GM21528 (cell line): ENCODE results near the gene OGFOD3.
"Not testable (repeated sequence)": the region's sequence is repeated elsewhere in the genome, so short reads cannot be mapped to it uniquely, and the experiment has no call there.

ENCODE experiments used
- ATAC-seq: cut with Tn5 transposase; IDR thresholded peaks from one replicate; pipeline ENCODE4 v1.9.1; 2021; ENCODE audit warnings: mild to moderate bottlenecking, moderate library complexity; ENCODE audit not compliant: unreplicated experiment, low FRiP score

Gene OGFOD3

DNA sequence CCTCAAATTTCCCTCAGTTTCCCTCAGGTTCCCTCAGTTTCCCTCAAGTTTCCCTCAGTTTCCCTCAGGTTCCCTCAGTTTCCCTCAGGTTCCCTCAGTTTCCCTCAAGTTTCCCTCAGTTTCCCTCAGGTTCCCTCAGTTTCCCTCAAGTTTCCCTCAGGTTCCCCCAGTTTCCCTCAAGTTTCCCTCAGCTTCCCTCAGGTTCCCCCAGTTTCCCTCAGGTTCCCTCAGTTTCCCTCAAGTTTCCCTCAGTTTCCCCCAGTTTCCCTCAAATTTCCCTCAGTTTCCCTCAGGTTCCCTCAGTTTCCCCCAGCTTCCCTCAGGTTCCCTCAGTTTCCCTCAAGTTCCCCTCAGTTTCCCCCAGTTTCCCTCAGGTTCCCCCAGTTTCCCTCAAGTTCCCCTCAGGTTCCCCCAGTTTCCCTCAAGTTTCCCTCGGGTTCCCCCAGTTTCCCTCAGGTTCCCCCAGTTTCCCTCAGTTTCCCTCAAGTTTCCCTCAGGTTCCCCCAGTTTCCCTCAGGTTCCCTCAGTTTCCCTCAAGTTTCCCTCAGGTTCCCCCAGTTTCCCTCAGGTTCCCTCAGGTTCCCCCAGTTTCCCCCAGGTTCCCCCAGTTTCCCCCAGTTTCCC lies 58.8 kb downstream of the OGFOD3 start:
- ATAC-seq, result not testable (repeated sequence)

DNA sequence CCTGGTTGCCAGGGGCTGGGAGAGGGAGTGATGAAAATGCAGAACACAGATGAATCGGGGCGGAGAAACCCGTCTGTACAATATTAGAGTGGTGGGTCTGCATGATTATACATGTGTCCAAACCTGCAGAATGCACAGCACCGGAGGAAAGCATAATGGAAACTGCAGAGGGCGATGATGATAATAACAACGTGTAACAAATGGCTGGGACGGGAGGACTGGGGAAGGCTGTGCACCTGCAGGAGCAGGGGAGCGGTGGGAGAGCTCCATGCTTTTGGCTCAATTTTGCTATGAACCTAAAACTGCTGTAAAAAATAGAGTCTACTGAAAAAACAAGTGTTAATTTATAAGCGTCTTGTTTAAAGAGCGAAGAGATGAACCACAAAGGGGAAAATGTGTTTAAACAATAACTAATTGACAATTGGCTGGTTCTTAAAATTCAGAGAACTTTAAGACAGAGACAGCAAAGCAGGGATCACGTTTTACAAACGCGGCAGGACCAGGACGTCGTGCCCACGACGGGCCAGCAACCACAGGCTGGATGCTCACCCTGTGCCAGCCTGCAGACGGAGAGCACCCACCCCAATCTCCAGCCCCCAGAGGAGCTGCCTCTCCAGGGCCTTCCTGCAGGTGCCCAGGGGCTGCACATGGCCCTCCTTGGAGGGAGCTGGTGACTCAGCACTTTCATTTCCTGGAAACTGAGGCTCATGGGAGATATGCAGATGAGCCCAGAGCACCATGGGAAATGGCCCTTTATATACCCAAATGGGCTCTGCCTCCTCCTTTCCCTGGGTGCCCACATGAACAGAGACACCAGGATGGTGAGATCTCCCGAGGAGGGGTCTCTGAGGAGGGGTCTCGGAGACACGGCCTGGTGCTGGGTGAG lies 59.7 kb downstream of the OGFOD3 start, which contains the start of gene TEX19:
TSS of gene TEX19 (plus strand) at position 783 of the 886 bp plus-strand sequence. CDS start 2,904 bp downstream, outside the sequence.
- ATAC-seq, result no peak

- no peak for ATAC-seq
Observed at GRCh38 chr17:82357394-82357793, 61.0 kb downstream of the OGFOD3 start.

DNA sequence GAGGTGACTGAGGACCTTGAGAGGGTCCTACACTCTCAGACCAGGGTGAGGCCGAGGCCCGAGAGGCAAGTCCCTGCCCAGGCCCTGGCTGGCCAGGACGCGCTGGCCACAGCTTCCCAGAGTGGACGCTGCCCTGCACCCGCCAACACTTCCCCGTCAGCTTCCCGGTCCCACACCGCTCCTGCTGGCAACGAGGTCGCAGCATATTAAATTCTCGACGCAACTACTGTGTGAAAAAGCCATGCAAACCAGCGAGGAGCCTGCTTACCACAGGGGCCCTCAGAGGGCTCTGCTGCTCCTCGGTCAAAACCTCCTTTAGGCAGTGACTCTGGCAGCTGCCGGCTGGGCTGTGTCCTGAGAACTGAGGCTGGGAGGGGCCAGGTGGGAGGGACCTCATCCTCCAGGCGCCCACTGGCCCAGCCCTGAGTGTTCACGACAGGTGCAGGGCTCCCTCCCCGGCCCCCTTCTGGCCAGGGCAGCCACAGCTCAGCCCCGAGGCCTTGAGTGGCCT lies 61.5 kb downstream of the OGFOD3 start:
- ATAC-seq, result no peak

GRCh38 chr17:82355770-82356427 lies 62.5 kb downstream of the OGFOD3 start:
- ATAC-seq, result no peak

- no peak for ATAC-seq
Observed at GRCh38 chr17:82354804-82355308, 63.5 kb downstream of the OGFOD3 start.

DNA sequence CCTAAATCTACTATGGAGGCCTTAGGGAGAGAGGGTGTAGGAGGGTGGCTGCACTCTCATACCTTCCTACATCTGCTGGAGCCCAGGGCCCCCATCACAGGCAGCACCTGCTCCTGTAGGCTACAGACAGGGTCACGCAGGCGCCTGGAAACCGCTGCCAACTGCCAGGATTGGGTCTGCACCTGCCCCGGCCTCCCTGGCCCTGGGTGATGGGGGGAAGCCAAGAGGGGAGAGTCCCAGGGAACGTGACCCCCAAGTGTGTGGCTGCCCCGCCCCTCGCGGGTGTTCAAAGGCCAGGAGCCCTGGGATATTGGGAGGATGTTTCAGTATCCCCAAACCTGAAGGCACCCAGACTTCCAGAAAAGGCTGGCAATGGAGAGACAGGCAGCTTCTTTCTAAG lies 64.9 kb downstream of the OGFOD3 start:
- ATAC-seq, result no peak

- ATAC-seq, result peak; percentile 62
Observed at GRCh38 chr17:82351713-82352488, 66.5 kb downstream of the OGFOD3 start.

- ATAC-seq, result no peak
Observed at GRCh38 chr17:82351254-82351712, 67.1 kb downstream of the OGFOD3 start.

DNA sequence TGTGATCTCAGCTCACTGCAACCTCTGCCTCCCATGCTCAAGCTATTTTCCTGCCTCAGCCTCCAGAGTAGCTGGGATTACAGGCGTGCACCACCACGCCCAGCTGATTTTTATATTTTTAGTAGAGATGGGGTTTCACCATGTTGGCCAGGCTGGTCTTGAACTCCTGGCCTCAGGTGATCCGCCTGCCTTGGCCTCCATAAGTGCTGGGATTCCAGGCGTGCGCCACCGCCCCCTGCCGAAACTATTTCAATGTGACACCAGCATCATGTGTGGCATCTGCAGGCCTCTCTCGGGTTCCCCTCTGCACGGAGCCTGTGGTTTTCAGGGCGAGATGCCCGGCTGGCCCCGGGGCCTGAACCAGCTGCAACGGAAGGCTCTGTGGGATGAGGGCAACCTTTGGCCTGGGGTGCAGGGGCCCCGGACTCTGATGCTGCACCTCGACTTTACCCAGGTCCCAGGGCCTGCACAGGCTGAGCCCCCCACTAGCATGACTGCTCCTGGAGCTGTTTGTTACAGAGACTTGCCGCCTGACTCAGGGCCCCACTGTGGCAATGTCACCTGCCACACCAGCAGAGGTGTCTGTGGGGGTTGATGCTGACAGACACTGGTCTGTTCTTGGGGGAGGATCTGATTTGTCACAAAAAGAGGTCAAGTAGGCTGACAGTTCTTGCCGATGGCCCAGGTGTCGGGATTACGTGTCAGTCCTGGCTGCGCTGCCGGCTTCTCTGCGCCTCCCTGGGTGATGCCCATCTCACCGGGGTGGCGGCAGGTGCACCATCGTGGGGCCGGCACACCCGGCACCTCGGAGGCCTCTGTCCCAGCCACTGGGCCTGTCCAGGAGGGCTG lies 68.0 kb downstream of the OGFOD3 start:
- ATAC-seq, result no peak

- no peak for ATAC-seq
Observed at GRCh38 chr17:82349287-82349701, 69.1 kb downstream of the OGFOD3 start.

GRCh38 chr17:82348866-82349265 lies 69.5 kb downstream of the OGFOD3 start:
- no peak for ATAC-seq

GRCh38 chr17:82348434-82348833 lies 70.0 kb downstream of the OGFOD3 start:
- no peak for ATAC-seq

GRCh38 chr17:82347994-82348393 lies 70.4 kb downstream of the OGFOD3 start:
- ATAC-seq, result not testable (repeated sequence)

DNA sequence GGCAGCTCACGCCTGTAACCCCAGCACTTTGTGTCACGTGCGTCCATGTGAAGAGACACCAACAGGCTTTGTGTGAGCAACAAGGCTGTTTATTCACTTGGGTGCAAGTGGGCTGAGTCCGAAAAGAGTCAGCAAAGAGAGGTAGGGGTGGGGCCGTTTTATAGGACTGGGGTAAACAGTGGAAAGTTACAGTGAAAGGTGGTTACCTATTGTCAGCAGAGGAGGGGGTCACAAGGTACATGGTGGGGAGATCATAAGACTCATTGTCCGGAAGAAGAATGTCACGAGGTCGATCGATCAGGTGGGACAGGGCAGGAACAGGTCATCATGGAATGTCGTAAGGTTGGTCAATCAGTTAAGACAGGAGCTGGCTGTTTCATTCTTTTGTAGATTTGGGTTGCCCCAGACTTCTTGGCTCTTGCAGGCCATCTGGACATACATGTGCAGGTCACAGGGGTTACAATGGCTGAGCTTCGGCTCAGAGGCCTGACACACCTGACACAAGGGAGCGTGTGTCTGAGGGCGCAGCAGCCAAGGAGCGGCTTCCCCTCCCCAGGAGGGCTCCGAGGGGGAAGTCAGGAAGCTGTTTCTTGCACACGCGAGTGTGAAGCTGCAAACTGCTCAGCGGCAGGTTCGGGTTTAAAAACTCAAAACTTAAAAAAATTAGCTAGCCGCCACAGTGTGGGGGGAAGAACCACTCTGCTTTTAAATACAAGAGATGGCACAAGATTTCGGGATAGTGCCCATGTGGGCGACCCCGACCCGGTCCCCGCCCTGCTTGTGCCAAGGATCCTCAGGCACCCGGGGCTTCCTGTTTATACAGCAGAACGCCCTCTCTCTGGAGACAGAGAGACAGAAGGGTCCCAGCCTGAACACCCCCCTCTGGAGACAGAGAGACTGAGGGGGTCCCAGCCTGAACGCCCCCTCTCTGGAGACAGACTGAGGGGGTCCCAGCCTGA lies 71.8 kb downstream of the OGFOD3 start:
- no peak for ATAC-seq

DNA sequence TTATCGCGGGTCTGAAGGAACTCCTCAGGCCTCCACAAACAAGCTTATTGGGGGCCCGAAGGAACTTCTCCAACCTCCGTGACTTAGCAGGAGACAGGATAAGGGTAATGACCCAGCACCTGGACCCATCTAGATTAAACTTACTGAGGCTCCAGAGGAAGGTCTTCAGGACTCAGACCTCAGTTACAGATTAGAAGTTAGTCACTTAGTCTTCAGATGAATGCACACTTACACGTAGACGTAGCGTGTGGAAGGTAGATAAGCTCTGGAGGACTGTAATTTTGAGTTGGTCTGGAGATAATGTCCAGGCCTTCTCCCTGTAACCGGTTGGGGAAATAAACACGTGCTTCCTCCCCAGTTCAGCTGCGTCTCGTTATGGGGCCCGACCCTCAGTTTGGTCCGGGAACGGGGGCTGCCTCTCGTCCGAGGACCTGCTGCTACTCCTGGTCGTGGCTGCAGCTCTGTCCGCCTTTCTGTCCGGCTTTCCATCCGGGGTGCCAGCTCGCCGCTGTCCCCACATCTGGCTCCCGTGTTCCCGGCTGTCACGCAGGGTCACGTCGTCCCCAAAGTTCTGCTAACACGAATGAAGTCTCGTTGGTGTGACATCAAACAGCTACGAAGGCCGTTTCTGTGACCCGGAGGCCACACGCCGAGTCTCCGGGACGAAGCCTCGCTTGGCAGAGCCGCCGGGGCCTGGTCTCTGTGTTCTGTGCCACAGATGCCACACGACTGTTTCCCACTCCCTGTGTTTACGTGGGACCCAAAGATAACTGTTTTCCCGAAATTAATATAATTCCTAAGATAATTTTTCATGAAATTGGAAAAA lies 73.0 kb downstream of the OGFOD3 start:
- no peak for ATAC-seq
